Epidermal melanocyte (primary cell): ENCODE data around the gene TUBGCP6.
A peak's percentile ranks its signal among the peaks of the same experiment; 100 is the strongest.

Experiments
- DNase-seq: peaks from one replicate; pipeline ENCODE4 v3.0.0; 2011; ENCODE audit warnings: low spot score; ENCODE audit not compliant: insufficient read length

TUBGCP6 gene

DNA sequence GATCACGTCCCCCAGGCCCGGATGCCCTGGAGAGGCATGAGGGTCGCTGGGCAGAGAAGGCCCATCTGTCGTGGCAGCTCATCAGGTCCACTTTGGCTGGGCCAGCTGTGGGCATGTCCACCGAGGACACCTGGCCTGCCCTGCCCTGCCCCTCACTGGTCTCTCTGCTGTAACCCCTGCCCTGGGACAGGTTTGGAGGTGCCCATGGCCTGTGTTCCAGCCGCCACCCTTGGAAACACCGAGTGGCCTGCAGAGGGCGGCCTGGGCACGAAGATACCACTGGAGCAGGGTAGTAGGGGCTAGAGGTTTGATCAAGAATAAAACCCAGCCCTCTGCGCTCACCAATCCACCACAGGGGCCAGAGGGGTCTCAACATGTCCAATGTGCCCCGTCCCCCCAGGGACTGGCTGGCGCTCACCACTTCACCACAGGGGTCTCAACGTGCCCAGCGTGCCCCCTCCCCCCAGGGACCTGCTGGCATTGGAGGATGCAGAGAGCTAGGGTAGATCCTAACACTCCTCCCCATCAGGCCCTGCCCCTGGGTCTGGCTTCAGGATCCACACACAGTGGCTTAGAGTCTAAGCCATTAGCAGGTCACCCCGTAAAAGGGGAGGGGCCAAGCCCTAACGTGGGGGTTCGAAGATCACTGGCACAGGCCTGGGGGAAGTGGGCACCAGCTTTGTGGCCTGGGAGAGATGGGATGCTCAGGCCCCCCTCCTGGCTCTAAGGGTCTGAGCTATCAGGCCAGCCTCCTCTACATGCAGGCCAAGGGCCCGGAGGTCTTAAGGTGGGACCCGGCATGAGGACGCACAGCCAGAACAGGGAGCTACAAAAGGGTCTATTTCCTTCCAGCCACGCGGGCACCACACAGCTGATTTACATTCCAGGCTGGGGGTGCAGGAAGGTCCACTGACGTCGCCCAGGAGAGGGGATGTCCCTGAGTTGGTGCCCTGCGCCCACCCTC lies 7.5 kb upstream of the TUBGCP6 start:
- peak; percentile 90 for DNase-seq

DNA sequence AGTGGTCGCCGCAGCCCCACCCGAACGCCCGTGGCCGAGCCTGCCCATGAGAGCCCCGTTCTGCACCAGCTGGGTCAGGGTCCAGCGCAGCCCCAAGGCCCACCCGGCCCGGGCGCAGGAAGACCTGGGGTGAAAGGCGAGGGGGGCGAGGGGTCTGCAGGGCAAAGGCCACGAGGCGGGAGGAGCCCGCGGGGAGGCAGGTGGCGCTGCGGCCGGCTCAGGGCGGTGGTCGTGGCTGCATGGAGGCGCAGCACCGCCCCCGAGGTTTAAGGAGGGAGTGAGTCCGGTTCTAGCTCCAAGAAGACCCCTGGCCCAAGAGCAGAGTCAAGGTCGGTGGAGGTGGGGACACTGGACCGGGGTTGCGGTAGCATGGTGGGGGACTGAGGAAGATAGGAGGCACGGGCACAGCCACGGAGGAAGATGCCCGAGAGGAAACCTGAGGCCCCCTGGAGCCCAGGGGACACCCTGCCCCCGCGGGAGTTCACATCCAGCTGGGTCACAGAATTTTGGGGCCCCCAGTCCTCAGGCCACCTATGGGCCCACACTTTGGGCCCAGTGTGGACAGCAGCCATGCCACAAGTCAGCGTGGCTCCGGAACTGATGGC lies 6.8 kb upstream of the TUBGCP6 start:
- DNase-seq, result no peak

DNA sequence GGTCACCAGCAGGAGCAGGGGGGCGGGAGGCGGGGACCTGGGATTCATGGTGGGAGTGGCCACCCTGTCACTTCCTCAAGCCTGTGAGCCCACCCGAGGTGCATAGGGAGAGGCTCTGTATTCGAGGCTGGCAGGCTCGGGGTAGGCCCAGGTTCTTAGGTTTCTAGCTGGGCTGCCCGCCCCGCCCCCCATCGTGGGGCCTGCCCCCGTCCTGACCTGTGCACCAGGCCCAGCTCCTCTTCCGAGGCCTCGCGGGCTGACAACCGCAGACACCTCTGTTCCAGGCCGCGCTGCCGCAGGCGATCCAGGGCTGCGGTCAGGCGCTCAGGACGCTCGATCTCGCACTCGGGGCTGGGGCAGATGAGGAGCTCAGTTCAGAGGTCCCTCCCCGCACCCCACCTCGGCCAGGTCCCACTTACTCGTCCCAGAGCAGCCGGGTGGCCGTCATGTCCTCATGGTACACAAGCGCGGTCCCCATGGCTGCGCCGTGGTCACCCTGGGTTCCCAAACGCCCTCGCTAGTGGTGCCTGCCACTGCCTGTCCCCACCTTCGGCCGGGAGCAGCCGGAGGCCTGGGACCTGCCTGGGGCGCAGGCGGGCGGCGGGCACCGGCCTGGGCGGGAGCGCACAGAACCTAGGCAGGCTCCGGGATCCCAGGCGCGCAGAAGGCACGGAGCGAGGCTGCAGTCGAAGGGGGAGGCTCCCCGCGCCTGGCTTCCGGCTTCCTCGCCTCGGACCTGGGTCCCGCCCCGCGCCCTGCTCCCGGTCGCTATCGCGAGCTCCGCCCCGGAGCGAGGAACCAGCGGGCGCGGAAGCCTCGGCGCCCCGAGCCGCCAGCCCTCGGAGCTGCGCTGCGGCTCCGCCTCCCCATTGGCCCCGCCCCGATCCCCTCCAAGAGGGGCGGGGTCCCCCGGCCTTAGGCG lies 6.0 kb upstream of the TUBGCP6 start, which contains the start of gene HDAC10:
HDAC10 (minus strand) TSS at position 711 of the 922 bp plus-strand sequence; CDS start at position 478, 233 bp downstream.
- peak; percentile 81 for DNase-seq

DNA sequence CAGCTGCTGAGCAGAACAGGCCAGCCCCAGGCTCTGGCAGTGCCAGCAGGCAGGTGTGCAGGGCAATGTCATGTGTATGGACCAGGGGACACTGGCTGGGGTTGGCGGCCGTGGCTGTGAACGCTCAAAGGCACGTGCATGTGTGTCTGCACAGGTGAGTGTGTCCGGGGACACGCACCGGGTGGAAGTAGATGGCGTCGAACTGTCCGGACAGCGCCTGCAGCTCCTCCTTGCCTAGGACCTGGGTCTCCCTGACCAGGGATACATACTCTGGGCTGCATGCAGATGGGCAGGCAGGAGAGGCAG lies 5.4 kb upstream of the TUBGCP6 start:
- no peak for DNase-seq

DNA sequence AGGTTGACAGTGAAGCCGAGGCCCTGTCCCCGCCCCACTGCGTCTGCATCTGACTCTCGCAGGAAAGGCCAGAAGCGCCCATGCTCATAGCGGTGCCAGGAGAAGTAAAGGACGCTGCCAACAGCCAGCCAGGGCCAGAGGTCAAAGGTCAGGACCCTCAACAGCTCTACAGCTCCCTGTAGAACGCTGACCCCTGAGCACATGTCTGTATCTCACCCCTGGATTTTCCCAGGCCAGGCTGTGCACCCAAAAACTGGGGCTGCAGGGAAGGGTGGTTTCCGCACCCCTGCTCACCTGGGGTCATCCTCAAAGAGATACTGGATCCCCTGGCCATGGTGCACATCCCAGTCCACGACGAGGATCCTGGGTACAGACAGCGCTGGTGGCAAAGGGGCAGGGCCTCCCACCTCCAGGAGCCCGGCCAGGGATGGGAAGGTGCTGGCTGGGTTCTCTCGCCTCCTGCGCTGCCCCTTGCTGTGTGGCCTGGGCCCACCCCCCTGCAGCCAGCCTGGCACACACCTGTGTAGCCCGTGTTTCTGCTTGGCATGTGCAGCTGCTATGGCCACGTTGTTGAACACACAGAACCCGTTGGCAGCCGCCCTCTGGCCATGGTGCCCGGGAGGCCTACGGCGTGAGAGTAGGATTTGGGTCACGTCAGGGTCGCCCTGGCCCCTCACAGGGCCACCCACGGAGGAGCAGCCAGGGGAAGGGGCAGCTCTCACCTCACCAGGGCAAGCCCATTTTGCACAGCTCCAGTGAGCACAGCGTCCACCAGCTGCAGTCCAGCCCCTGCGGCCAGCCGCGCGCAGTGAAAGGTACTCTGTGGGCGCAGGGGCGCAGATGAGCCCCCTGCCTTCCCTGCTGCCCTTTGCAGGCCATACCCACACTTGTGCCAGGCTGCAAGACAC lies 4.8 kb upstream of the TUBGCP6 start:
- no peak for DNase-seq

DNA sequence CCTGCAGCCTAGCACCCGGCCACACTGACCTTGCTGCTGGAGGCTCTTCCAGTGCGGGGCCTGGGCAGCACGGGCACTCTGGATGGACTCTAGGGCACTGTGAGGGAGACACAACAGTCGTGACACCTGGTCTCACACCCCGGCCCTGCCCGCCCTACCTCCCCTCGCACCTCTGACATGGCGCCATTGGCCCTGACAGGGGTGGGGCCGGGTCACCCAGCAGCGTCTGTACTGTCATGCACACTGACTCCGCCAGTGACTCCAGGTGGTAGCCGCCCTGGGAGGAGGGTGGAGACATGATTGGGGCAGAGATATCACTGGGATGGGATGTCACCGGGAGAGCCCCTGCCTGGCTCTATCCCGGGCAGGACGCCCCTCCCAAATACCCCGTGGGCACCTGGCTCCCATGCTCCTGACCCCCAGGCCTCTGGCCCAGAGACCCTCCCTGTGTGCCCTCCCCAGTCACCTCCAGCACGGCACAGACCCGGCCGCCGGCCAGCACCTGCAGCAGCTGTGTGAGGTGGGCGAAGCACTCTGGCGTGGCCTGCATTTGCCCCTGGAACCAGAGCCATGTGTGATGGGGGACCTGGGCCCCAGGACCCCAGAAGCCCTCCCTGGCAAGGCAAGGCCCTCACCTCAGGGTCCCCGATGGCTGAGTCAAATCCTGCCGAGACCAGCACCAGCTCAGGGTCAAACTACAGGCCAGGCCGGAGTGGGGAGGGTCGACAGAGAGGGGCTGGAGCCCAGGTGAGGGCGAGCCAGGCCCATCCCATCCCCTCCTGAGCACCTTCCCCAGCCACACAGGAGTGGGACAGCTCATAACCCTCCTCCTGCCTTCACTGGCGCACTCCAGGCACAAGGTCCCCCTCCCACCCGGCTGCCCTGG lies 3.6 kb upstream of the TUBGCP6 start:
- DNase-seq, result no peak

DNA sequence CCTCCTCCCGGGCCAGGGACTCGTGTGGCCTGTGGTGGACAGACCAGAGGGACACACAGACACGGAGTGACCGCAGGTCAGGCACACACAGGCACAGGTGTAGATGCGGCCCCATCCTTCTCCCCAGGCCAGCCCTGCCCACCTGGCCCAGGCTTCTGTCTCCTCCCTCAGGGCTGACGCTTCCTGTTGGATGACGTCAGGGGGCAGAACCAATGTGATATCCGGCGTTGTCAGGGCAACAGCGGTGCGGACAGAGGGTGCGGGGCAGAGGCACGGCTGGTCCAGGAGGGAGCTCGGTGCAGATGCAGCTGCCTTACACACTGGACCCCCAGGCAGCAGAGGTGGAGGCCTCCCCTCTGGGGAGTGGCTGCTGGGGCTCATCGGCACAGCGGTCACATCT lies 2.9 kb upstream of the TUBGCP6 start:
- no peak for DNase-seq

DNA sequence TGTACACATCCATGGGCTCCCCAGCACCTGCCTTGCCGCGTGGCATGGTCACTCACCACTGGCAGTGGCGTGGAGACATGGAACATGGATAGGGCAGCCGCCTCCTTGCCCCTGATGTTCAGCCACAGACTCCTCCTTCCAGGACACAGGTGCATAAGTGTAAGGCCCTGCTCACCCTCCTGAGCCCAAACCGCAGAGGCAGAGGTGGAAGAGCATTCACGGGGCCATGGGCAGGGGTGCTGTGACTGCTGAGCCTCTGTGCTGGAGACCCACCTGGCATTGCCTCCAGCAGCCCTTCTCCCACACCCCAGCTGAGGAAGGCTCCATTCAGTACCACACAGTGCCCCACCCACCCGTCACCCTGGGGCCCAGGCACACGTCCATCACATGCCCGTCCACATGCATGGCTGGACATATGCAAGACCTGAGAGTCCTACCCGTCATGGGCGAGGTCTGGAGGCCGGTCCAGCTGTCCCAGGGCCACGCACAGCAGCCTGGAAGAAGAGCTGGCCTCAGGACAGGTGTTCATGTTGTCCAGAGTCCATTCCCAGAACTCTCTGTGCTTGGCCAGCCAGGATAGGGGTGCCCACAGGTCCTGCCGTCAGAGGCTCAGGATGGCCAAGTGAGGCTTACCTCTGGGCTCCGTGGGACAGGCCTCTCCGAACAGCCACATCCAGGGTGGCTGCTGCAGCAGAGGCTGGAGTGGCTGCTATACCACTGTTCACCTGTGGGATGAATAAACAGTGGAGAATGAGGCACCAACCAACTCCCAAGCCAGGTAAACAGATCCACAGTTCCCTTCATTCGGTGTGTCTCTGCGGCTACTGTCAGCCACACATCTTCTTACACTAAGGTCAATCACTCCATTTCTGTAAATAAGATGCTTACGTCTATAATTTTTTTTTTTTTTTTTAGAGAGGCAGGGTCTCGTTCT lies 1.7 kb upstream of the TUBGCP6 start:
- DNase-seq, result no peak

DNA sequence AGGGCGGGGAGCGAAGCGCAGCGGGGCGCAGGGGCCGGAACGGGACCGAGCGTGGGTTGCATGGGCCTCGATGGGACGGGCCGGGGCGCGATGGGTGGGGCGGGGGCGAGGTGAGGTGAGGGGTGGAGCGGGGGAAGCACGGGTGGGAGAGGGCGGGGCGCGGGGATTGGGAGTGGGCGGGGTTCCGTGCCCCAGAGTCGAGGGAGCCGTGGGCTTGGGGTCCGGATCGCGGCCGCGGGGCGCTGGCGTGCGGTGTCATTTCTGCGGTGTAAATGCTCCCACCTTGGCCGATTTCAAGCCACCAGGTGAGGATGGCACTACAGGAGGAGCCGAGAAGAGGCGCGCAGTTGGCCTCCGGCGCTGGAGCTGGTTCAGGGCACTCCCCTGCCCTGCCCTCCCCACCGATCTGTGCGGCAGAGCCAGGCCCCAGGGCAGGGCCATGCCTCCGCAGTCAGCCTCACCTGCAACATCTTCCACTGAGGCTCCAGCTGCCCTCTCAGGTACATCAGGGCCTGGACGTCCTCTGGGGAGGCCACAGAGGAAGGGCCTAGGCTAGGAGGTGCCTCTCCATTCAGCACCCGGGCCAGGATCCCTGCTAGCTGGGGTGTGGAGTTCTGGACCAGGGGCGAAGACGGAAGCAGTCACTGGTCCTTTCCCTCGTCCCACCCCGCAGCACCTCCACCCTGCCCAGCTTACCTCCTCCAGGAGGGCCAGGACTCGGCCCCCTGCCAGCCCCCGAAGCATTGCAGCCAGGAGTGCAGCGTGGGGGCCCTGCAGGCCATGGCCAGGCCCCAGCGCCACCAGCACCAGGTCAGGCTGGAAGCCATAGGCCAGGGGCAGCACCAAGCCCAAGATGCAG lies 620 bp upstream of the TUBGCP6 start:
- no peak for DNase-seq

DNA sequence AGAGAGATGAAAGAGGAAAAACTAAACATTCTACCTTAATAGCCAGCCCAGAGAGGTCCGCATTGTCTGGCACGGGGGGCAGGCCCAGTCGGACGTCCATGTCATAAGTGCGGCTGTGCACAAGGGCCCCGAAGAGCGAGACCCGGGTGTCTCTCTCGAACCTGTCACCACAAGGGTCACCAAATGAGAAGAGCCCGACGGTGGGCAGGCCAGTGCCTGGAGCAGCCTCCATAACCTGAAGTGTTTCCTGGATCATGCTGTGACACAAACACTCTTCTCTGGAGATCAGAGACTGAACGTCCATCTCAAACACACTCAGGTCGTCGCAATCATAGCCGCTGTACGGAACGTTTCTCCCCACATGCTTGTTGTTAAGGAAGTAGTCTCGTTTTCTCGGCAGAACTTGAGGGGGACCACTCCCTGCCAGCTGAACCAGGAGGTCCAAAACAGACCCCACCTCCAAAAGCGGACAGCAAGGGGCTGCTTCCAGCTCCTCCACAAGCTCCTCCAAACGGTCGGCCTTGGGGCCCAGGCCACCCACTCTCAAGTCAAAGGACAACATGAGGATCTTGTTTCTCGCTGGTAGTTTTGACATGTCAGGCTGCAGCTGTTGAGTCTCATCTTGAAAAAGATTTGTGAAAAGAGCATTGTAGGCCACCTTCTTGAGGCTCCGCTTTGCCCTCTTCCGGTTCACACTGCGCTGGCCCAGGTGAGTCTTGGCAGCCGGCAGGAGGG lies 971 bp downstream of the TUBGCP6 start:
- DNase-seq, result no peak

DNA sequence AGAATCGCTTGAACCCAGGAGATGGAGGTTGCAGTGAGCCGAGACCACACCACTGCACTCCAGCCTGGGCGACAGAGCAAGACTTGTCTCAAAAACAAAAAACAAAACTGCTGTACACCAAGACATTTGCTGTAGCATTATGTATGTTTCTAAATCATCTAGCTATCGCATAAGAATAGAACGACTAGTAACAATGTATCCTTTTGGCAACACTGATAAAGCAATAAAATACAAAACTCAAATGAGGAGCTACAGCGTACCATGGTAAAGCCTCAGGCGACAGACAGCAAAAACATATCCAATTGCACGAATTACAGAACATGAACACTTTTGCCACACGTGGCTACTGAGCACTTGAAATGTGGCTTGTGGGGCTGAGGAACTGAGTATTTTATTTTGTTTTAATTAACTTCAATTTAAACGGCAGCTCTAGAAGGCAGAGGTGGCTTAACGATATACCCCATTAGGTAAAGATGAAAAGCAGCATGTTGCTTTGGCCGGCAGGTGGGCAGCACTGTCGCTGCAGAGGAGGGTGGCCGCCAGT lies 2.3 kb downstream of the TUBGCP6 start:
- DNase-seq, result no peak

DNA sequence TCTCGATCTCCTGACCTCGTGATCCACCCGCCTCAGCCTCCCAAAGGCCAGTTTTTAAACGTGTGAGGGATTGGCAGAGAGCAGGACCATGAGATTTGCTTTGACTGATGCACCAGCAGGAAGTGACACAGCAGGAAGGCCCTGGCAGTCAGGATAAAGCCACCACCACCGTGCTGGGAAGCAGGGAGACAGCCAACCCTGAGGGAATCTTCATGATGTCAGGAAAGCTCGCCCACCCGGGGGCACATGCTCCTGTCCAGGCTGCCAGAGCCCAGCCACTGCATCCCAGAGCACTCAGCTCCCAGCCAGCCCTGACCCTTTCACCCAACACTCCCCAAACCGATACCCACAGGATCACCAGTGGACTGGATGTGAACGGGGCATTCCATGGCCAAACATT lies 6.1 kb downstream of the TUBGCP6 start:
- no peak for DNase-seq

DNA sequence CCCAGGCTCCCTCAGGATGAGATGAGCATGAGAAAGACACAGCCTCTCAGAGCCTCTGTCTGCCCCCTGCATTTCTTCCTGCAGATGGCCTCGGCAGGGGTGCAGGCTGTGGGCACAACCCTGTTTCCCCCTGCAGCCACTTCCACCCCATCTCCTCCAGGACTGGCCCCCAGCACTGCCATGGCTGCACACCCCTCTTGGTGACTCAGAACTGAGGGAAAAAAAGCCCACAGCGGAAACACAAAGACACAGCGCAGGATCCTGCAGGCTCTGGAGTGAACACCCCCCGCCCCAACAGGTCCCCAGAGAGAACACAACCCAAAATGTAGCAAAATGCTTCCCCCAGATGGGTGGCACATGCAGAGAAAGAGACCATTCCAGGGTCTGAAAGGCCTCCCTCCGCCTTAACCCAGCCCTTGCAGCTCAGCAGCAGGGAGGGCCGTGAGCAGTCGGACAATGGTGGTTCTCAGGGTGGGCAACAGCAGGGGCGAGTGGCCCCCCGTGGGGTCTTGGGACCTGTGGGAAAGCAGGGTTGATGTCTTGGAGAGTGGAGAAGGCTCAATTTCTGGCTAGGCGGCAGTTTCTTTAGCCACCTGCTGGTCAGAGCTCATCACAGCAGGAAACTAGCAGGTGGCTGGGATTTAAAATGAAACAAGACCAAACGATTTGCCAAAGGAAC lies 8.0 kb downstream of the TUBGCP6 start:
- no peak for DNase-seq

DNA sequence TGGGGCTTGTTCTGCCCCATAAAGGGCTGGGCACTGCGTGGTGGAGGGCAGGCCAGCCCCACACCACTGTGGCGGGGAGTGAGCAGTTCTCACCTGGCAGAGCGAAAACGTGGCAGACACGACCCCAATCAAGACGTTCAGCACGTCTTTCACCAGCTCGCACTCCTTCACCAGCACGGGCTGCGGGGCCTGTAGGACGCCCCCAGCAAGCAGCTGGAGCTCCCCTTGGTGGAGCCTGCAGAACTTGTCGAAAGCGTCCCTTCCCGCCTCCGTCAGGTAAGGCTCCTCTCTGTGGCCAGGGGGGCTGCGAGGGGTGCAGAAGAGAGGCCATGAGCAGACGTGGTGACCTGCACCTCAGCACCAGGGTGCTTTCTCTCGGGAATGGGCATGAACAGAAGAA lies 11.6 kb downstream of the TUBGCP6 start:
- DNase-seq, result no peak

DNA sequence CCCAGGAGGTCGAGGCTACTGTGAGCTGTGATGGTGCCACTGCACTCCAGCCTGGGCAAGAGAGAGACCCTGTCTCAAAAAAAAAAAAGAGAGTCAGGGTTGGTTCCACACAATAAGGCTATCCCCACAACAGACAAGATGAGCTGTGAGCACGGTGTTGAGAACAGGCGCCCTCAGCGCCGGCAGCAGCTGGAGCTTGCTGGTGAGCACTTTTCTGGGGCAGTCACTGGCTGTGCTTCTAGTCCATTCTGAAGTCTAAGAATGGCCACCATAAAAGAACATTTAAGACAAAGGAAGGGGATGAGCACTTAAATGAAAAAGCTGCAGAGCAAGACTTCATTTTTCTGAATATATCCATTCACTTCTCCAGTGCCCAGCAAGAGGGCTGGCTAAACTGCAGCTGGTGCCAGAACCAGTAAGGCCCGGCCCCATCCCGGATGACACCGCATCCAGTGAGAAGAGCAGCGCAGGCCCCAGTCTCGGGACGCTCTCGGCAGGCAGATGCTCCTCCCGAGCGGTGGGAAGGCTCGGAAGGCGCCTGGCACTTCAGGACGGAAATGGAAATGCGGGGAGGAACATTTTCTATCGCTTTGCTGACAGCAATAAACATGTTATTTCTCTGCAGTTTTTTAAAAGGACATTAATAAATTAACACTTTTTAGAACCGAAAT lies 12.2 kb downstream of the TUBGCP6 start:
- no peak for DNase-seq

DNA sequence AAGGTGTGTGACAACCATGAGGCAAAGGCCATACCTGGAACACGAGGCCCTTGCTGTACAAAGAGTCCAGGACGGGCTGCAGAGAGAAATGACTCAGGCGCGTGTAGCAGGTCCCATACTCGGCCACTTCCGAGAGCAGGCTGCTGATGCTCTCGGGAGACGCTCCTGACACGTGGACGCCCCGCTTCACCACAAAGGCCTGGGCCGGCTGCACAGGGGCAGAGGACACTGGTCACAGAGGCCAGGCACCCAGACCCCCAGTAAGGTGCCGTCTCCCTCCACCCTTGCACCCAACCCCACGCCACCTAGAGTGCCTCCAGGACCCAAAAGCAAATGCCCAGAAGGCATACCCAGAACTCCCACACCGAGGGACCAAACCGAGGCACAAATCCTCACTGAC lies 15.5 kb downstream of the TUBGCP6 start:
- no peak for DNase-seq
